Measurements from ENCODE around the gene MTHFD1L. TPM values are rescaled to one million over a fixed set of nuclear protein-coding genes. Genes with fewer than 3 reads are reported as not detected.
"Not testable (repeated sequence)": the region's sequence is repeated elsewhere in the genome, so short reads cannot be mapped to it uniquely, and the experiment has no call there.

MTHFD1L gene
- total RNA-seq, 1 donor from 2014 or later = 66.0 TPM

DNA sequence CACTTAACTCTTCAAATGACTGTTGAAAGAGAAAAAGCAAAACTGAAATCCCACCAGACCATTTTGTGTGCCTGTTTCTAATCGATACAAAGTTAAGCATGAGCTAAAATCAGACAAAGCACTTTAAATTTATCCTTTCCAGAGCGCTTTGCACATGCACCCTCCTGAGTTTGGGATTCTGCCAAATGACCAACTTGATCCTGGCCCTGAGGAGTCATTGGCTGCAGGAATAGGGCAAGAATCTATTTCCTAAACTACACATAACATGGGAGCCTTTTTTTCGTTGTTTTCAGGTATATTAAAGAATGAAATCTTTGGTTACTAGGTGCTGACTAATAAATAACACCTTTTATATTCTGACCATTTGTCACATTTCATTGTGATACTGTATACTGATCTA, 23.8 kb upstream of the MTHFD1L start:
- no peaks in the 10 kb centered on the region for H3K9me3 Mint-ChIP-seq (ENCODE audit: unreplicated experiment)
- H3K36me3 Mint-ChIP-seq (ENCODE audit: low read depth, unreplicated experiment) = peaks cover 44% of the 10 kb centered on the region
- H3K27me3 Mint-ChIP-seq (ENCODE audit: unreplicated experiment) = no peaks in the 10 kb centered on the region
- TF ChIP-seq, protein P1, sequence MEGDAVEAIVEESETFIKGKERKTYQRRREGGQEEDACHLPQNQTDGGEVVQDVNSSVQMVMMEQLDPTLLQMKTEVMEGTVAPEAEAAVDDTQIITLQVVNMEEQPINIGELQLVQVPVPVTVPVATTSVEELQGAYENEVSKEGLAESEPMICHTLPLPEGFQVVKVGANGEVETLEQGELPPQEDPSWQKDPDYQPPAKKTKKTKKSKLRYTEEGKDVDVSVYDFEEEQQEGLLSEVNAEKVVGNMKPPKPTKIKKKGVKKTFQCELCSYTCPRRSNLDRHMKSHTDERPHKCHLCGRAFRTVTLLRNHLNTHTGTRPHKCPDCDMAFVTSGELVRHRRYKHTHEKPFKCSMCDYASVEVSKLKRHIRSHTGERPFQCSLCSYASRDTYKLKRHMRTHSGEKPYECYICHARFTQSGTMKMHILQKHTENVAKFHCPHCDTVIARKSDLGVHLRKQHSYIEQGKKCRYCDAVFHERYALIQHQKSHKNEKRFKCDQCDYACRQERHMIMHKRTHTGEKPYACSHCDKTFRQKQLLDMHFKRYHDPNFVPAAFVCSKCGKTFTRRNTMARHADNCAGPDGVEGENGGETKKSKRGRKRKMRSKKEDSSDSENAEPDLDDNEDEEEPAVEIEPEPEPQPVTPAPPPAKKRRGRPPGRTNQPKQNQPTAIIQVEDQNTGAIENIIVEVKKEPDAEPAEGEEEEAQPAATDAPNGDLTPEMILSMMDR (IDR thresholded peaks at IDR 0.05; ENCODE audit: unreplicated experiment) = no peak
- no peak for DNase-seq (ENCODE audit: low spot score)
- H3K27ac Mint-ChIP-seq (ENCODE audit: unreplicated experiment) = no peak overlapping the region
- H3K4me1 Mint-ChIP-seq (ENCODE audit: unreplicated experiment) = peaks cover 2% of the 10 kb centered on the region
- H3K4me3 Mint-ChIP-seq (ENCODE audit: unreplicated experiment) = no peak overlapping the region

- DNase-seq (ENCODE audit: low spot score) = no peak
- H3K36me3 Mint-ChIP-seq (ENCODE audit: low read depth, unreplicated experiment) = peaks cover 40% of the 10 kb centered on the region
- no peak overlapping the region for H3K4me3 Mint-ChIP-seq (ENCODE audit: unreplicated experiment)
- peaks cover 3% of the 10 kb centered on the region for H3K4me1 Mint-ChIP-seq (ENCODE audit: unreplicated experiment)
- no peak overlapping the region for H3K27ac Mint-ChIP-seq (ENCODE audit: unreplicated experiment)
- TF ChIP-seq, protein P1 (IDR thresholded peaks at IDR 0.05; ENCODE audit: unreplicated experiment) = no peak
- peaks cover 4% of the 10 kb centered on the region for H3K27me3 Mint-ChIP-seq (ENCODE audit: unreplicated experiment)
- H3K9me3 Mint-ChIP-seq (ENCODE audit: unreplicated experiment) = no peaks in the 10 kb centered on the region
Observed at GRCh38 chr6:150844371-150844770, 21.1 kb upstream of the MTHFD1L start.

- TF ChIP-seq, protein P1 (IDR thresholded peaks at IDR 0.05; ENCODE audit: unreplicated experiment) = no peak
- Mint-ChIP-seq H3K4me3 (ENCODE audit: unreplicated experiment) (no peak overlapping the region), H3K27me3 (ENCODE audit: unreplicated experiment) (peaks cover 4% of the 10 kb centered on the region), H3K4me1 (ENCODE audit: unreplicated experiment) (peaks cover 3% of the 10 kb centered on the region), H3K36me3 (ENCODE audit: low read depth, unreplicated experiment) (peaks cover 30% of the 10 kb centered on the region), H3K27ac (ENCODE audit: unreplicated experiment) (no peak overlapping the region), H3K9me3 (ENCODE audit: unreplicated experiment) (no peaks in the 10 kb centered on the region)
- DNase-seq (ENCODE audit: low spot score) = no peak
Observed at GRCh38 chr6:150846641-150847040, 18.9 kb upstream of the MTHFD1L start.

GRCh38 chr6:150848400-150848799, 17.1 kb upstream of the MTHFD1L start:
- Mint-ChIP-seq H3K4me1 (ENCODE audit: unreplicated experiment) (peaks cover 3% of the 10 kb centered on the region), H3K27ac (ENCODE audit: unreplicated experiment) (no peak overlapping the region), H3K27me3 (ENCODE audit: unreplicated experiment) (peaks cover 4% of the 10 kb centered on the region), H3K36me3 (ENCODE audit: low read depth, unreplicated experiment) (peaks cover 33% of the 10 kb centered on the region), H3K4me3 (ENCODE audit: unreplicated experiment) (no peak overlapping the region), H3K9me3 (ENCODE audit: unreplicated experiment) (no peaks in the 10 kb centered on the region)
- DNase-seq (ENCODE audit: low spot score) = no peak
- TF ChIP-seq, protein P1 (IDR thresholded peaks at IDR 0.05; ENCODE audit: unreplicated experiment) = no peak

- Mint-ChIP-seq H3K27me3 (ENCODE audit: unreplicated experiment) (peaks cover 12% of the 10 kb centered on the region), H3K36me3 (ENCODE audit: low read depth, unreplicated experiment) (peaks cover 53% of the 10 kb centered on the region), H3K4me3 (ENCODE audit: unreplicated experiment) (peak overlapping the region; percentile 13)
- H3K4me1 Mint-ChIP-seq (ENCODE audit: unreplicated experiment); H3K27ac Mint-ChIP-seq (ENCODE audit: unreplicated experiment); H3K9me3 Mint-ChIP-seq (ENCODE audit: unreplicated experiment); DNase-seq (ENCODE audit: low spot score): not testable (repeated sequence)
Observed at GRCh38 chr6:150854392-150854791, 11.1 kb upstream of the MTHFD1L start.

DNA sequence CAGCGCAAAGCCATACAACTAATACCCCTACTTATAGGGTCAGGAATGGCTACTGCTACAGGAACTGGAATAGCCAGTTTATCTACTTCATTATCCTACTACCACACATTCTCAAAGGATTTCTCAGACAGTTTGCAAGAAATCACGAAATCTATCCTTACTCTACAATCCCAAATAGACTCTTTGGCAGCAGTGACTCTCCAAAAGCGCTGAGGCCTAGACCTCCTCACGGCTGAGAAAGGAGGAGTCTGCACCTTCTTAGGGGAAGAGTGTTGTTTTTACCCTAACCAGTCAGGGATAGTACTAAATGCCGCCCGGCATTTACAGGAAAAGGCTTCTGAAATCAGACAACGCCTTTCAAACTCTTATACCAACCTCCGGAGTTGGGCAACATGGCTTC, 10.3 kb upstream of the MTHFD1L start:
- H3K27me3 Mint-ChIP-seq (ENCODE audit: unreplicated experiment) = peaks cover 12% of the 10 kb centered on the region
- not testable (repeated sequence) for H3K9me3 Mint-ChIP-seq (ENCODE audit: unreplicated experiment); H3K4me1 Mint-ChIP-seq (ENCODE audit: unreplicated experiment); DNase-seq (ENCODE audit: low spot score)
- peak overlapping the region; percentile 13 for H3K4me3 Mint-ChIP-seq (ENCODE audit: unreplicated experiment)
- peaks cover 46% of the 10 kb centered on the region for H3K36me3 Mint-ChIP-seq (ENCODE audit: low read depth, unreplicated experiment)
- H3K27ac Mint-ChIP-seq (ENCODE audit: unreplicated experiment) = peak overlapping the region; percentile 54
